GM12864 (cell line): ENCODE results near the gene CUEDC2.

ENCODE experiments used
- DNase-seq: peaks from one replicate; pipeline ENCODE4 v3.0.0-alpha.2; 2011; ENCODE audit warnings: low read depth
- H3K4me3 ChIP-seq: 2 replicates; pipeline ENCODE4 v1.5.1; 2011; ENCODE audit warnings: mild to moderate bottlenecking, low read depth, low read length, control low read depth
- CTCF ChIP-seq: IDR thresholded peaks from 2 replicates; pipeline ENCODE4 v1.5.1; 2011; ENCODE audit warnings: low read depth, mild to moderate bottlenecking, moderate library complexity, low read length, control low read depth, inconsistent platforms; ENCODE audit errors: missing control alignments

The CUEDC2 gene

GRCh38 chr10:102470579-102471546 is 38.5 kb upstream of the CUEDC2 start:
- no peak for TF ChIP-seq CTCF
- H3K4me3 ChIP-seq = no peak overlapping the region
- no peak for DNase-seq

DNA sequence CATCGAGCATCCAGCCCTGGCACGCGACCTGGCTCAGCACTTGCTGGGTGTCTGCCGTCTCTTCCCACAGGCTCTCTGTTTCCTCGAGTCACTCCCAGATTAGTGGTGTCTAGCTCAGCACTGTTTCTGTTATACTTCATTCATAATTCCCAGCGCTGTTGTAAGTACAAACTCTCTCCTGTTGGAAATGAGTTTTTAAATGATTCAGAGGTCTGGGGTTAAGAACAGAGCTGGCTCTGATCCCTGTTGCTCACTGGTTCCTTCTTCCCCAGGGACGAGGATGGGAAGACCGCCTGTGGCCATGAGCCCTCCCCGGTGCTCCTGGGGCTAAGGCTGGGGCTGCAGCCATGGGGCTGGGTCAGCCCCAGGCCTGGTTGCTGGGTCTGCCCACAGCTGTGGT is 36.3 kb upstream of the CUEDC2 start:
- no peak for DNase-seq
- H3K4me3 ChIP-seq = no peak overlapping the region
- no peak for TF ChIP-seq CTCF

GRCh38 chr10:102467971-102468438 is 35.6 kb upstream of the CUEDC2 start:
- DNase-seq = no peak
- TF ChIP-seq CTCF = no peak
- H3K4me3 ChIP-seq = no peak overlapping the region

- TF ChIP-seq CTCF = no peak
Observed at GRCh38 chr10:102467318-102467717, 34.9 kb upstream of the CUEDC2 start.

DNA sequence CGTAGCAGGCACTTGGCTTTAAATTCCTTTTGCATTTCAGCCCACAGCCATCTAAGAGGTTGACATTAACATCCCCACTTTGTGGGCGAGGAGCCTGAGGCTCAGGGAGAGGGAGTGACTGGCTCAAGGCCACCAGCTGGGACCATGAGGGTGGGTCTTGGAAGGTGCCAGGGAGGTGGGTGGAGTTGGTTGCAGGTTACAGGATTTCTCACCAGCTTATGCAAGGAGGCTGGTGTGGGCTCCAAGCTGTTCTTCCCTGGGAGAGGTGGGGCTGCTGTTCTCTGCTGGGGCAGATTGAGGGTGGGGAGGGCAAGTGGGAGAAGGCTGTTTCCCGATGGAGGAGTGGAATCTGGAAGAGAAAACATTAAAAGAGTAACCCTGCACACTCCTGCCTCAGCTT is 33.1 kb upstream of the CUEDC2 start:
- TF ChIP-seq CTCF = no peak
- no peak for DNase-seq
- no peak overlapping the region for H3K4me3 ChIP-seq

More at GRCh38 chr10:102467318-102467717, 34.9 kb upstream of the CUEDC2 start:
- DNase-seq = no peak
- no peak overlapping the region for H3K4me3 ChIP-seq

DNA sequence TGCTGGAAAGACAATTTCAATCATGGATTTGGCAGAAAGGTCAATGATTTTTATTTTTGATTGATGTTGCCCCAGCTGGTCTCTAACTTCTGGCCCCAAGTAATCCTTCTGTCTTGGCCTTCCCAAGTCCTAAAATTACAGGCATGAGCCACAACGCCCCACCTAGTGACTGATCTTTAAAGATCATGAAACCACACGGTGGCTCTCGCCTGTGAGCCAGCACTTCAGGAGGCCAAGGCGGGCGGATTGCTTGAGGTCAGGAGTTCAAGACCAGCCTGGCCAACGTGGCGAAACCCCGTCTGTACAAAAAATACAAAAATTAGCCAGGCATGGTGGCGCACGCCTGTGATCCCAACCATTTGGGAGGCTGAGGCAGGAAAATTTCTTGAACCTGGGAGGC is 31.6 kb upstream of the CUEDC2 start:
- H3K4me3 ChIP-seq = no peak overlapping the region
- DNase-seq = no peak
- TF ChIP-seq CTCF = no peak
